Caco-2 (cell line): ENCODE data around the gene ZNF746. TPM values are rescaled to one million over a fixed set of nuclear protein-coding genes. Genes with fewer than 3 reads are reported as not detected.

Source experiments
- BruUV-seq: library from RNA; stranded (reverse); fragments of 400-500 nt; replicated peaks from 2 replicates; lab custom pipeline; 2021; lab: Mats Ljungman, UMichigan
- CTCF ChIA-PET: fragments of 300-600 bp; sonication (Branson Sonifier 250); formaldehyde crosslinking; loops from one replicate; lab custom pipeline; 2022; ENCODE audit warnings: antibody characterized with exemption; lab: Charles Lee
- POLR2A ChIA-PET: fragments of 300-600 bp; sonication (Branson Sonifier 250); formaldehyde crosslinking; loops from one replicate; lab custom pipeline; 2022; ENCODE audit warnings: antibody characterized with exemption; lab: Charles Lee
- DNase-seq, 2 experiments: peaks; one replicate each; pipeline versions ENCODE4 v3.0.0 to v3.0.0-alpha.2; 2020 to 2022
- H3K27me3 ChIP-seq: replicated peaks from 2 replicates; pipeline ENCODE4 v1.6.0; 2011; ENCODE audit warnings: low read length; ENCODE audit not compliant: control insufficient read depth, insufficient read depth
- H3K36me3 ChIP-seq: 2 replicates; pipeline ENCODE4 v1.5.1; 2011; ENCODE audit warnings: low read length; ENCODE audit not compliant: control insufficient read depth, insufficient read depth
- H3K4me1 ChIP-seq: fragments of 250-450 bp; sonication (Bioruptor Pico); 2 replicates; pipeline ENCODE4 v1.5.1; 2020; ENCODE audit warnings: mild to moderate bottlenecking
- H3K4me3 ChIP-seq: 2 replicates; pipeline ENCODE4 v1.5.1; 2011; ENCODE audit warnings: low read depth, mild to moderate bottlenecking, control low read depth, low read length
- H3K9me3 ChIP-seq: fragments of 250-450 bp; sonication (Bioruptor Pico); 2 replicates; pipeline ENCODE4 v1.5.1; 2020; ENCODE audit warnings: mild to moderate bottlenecking, moderate library complexity
- H3K27ac Mint-ChIP-seq: one replicate; pipeline ENCODE4 v1.8.0; 2022; ENCODE audit warnings: mixed read lengths; ENCODE audit not compliant: unreplicated experiment
- H3K27me3 Mint-ChIP-seq: one replicate; pipeline ENCODE4 v1.8.0; 2022; ENCODE audit warnings: mixed read lengths; ENCODE audit not compliant: insufficient read depth, unreplicated experiment
- H3K36me3 Mint-ChIP-seq: one replicate; pipeline ENCODE4 v1.8.0; 2022; ENCODE audit warnings: mild to moderate bottlenecking, mixed read lengths; ENCODE audit not compliant: insufficient read depth, unreplicated experiment
- H3K4me1 Mint-ChIP-seq: one replicate; pipeline ENCODE4 v1.8.0; 2022; ENCODE audit warnings: low read depth, mixed read lengths; ENCODE audit not compliant: unreplicated experiment
- H3K4me3 Mint-ChIP-seq: one replicate; pipeline ENCODE4 v1.8.0; 2022; ENCODE audit warnings: mild to moderate bottlenecking, moderate library complexity, mixed read lengths; ENCODE audit not compliant: unreplicated experiment
- H3K9me3 Mint-ChIP-seq: one replicate; pipeline ENCODE4 v1.8.0; 2022; ENCODE audit warnings: mixed read lengths; ENCODE audit not compliant: unreplicated experiment
- CTCF ChIP-seq, 2 experiments: fragments of 200-600 bp in 1 of 2; IDR thresholded peaks; 1 replicate in 1 of 2; 2 replicates in 1 of 2; pipeline versions ENCODE4 v1.5.1 to v1.8.0; 2011 to 2022; ENCODE audit warnings: antibody characterized with exemption in 1 of 2, control low read depth in 1 of 2, inconsistent platforms in 1 of 2, low read depth in 1 of 2, low read length in 1 of 2, mild to moderate bottlenecking in 1 of 2, moderate library complexity in 1 of 2; ENCODE audit not compliant: insufficient read depth in 1 of 2, severe bottlenecking in 1 of 2, unreplicated experiment in 1 of 2
- intact Hi-C: fragments of 100-400 bp; cut with micrococcal nuclease; formaldehyde crosslinking; loops from one replicate; pipeline ENCODE4 v1.10.0; 2022; ENCODE audit not compliant: unreplicated experiment
- total RNA-seq: library from RNA; stranded (reverse); gene quantifications from 2 replicates; pipeline ENCODE4 v1.2.3, GENCODE V29; 2022

Gene ZNF746
- total RNA-seq, 1 experiment from 2014 or later, result 19.3 TPM

- Mint-ChIP-seq H3K27ac (no peak overlapping the region), H3K36me3 (peaks cover 47% of the 10 kb centered on the region), H3K9me3 (peaks cover 5% of the 10 kb centered on the region), H3K4me1 (no peaks in the 10 kb centered on the region), H3K4me3 (no peak overlapping the region), H3K27me3 (no peaks in the 10 kb centered on the region)
- Histone ChIP-seq H3K36me3 (peaks cover 3% of the 10 kb centered on the region; the same call in 1 of the 2 replicates), H3K4me3 (no peak overlapping the region), H3K27me3 (no peaks in the 10 kb centered on the region), H3K9me3 (peaks cover 3% of the 10 kb centered on the region; the same call in 1 of the 2 replicates), H3K4me1 (no peaks in the 10 kb centered on the region)
- POLR2A ChIA-PET, result no interaction called here
- no TSS peak for BruUV-seq
- TF ChIP-seq CTCF (IDR thresholded peaks at IDR 0.05; ENCODE audit: insufficient read depth in 1 of 2, low read depth in 1 of 2, low read length in 1 of 2, severe bottlenecking in 1 of 2, unreplicated experiment in 1 of 2), result no peak
- CTCF ChIA-PET, result no interaction called here
- intact Hi-C loops, result no loop called here
- DNase-seq, result no peak
These were observed 26.2 kb downstream of the ZNF746 start for GRCh38 chr7:149471289-149471953.

- H3K36me3 Mint-ChIP-seq, result peaks cover 38% of the 10 kb centered on the region
- POLR2A ChIA-PET, result no interaction called here
- no peaks in the 10 kb centered on the region for H3K4me1 Mint-ChIP-seq
- Histone ChIP-seq H3K27me3 (no peaks in the 10 kb centered on the region), H3K36me3 (peaks cover 1% of the 10 kb centered on the region; the same call in 1 of the 2 replicates), H3K4me3 (no peak overlapping the region), H3K9me3 (peaks cover 11% of the 10 kb centered on the region; the same call in 1 of the 2 replicates), H3K4me1 (no peaks in the 10 kb centered on the region)
- intact Hi-C loops, result no loop called here
- no peak overlapping the region for H3K27ac Mint-ChIP-seq
- BruUV-seq, result no TSS peak
- no peak for TF ChIP-seq CTCF (IDR thresholded peaks at IDR 0.05; ENCODE audit: insufficient read depth in 1 of 2, low read depth in 1 of 2, low read length in 1 of 2, severe bottlenecking in 1 of 2, unreplicated experiment in 1 of 2)
- H3K4me3 Mint-ChIP-seq, result no peak overlapping the region
- no peaks in the 10 kb centered on the region for H3K27me3 Mint-ChIP-seq
- peaks cover 16% of the 10 kb centered on the region for H3K9me3 Mint-ChIP-seq
- no peak for DNase-seq
- CTCF ChIA-PET, result no interaction called here
These were observed 27.8 kb downstream of the ZNF746 start for GRCh38 chr7:149469806-149470205.

GRCh38 chr7:149468208-149468607 is 29.4 kb downstream of the ZNF746 start:
- no peak for DNase-seq
- Mint-ChIP-seq H3K27ac (no peak overlapping the region), H3K27me3 (peaks cover 3% of the 10 kb centered on the region), H3K36me3 (peaks cover 24% of the 10 kb centered on the region), H3K4me3 (no peak overlapping the region), H3K9me3 (peaks cover 16% of the 10 kb centered on the region), H3K4me1 (no peaks in the 10 kb centered on the region)
- Histone ChIP-seq H3K4me3 (no peak overlapping the region), H3K27me3 (no peaks in the 10 kb centered on the region), H3K36me3 (no peaks in the 10 kb centered on the region), H3K4me1 (no peaks in the 10 kb centered on the region), H3K9me3 (peaks cover 11% of the 10 kb centered on the region; the same call in 1 of the 2 replicates)
- no peak for TF ChIP-seq CTCF (IDR thresholded peaks at IDR 0.05; ENCODE audit: insufficient read depth in 1 of 2, low read depth in 1 of 2, low read length in 1 of 2, severe bottlenecking in 1 of 2, unreplicated experiment in 1 of 2)
- no TSS peak for BruUV-seq
- ChIA-PET POLR2A (no interaction called here), CTCF (no interaction called here)
- intact Hi-C loops, result no loop called here
